Measurements from ENCODE around the gene MRAS. TPM values are rescaled to one million over a fixed set of nuclear protein-coding genes. Genes with fewer than 3 reads are reported as not detected.
A peak's percentile ranks its signal among the peaks of the same experiment; 100 is the strongest.

Gene MRAS
- total RNA-seq, 1 donor from 2014 or later = 41.6 TPM

DNA sequence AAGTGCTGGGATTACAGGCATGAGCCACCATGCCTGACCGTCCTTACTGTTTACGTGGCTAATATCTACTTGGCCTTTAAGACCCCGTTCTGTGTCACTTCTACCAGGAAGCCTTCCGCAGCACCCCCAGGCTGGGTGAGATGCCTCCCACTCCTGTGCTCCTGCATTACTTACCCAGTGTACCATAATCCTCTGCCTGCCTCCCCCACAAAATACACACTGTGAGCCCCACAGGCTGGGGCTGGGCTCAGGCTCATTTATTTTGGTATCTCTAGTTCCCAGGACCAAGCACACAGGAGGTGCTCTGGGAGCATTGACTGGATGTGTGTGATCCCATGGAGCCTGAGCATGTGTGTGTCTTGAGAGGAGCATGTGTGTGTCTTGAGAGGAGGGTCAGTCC, 14.9 kb downstream of the MRAS start:
- H3K36me3 Mint-ChIP-seq = no peaks in the 10 kb centered on the region
- TF ChIP-seq, protein P1, sequence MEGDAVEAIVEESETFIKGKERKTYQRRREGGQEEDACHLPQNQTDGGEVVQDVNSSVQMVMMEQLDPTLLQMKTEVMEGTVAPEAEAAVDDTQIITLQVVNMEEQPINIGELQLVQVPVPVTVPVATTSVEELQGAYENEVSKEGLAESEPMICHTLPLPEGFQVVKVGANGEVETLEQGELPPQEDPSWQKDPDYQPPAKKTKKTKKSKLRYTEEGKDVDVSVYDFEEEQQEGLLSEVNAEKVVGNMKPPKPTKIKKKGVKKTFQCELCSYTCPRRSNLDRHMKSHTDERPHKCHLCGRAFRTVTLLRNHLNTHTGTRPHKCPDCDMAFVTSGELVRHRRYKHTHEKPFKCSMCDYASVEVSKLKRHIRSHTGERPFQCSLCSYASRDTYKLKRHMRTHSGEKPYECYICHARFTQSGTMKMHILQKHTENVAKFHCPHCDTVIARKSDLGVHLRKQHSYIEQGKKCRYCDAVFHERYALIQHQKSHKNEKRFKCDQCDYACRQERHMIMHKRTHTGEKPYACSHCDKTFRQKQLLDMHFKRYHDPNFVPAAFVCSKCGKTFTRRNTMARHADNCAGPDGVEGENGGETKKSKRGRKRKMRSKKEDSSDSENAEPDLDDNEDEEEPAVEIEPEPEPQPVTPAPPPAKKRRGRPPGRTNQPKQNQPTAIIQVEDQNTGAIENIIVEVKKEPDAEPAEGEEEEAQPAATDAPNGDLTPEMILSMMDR (conservative IDR thresholded peaks at IDR 0.05) = no peak
- no peak overlapping the region for H3K27ac Mint-ChIP-seq
- no peak overlapping the region for H3K4me3 Mint-ChIP-seq
- DNase-seq (ENCODE audit: extremely low spot score, unreplicated experiment) = no peak
- peaks cover 40% of the 10 kb centered on the region for H3K4me1 Mint-ChIP-seq (ENCODE audit: unreplicated experiment)
- H3K9me3 Mint-ChIP-seq = no peaks in the 10 kb centered on the region
- H3K27me3 Mint-ChIP-seq = no peaks in the 10 kb centered on the region

DNA sequence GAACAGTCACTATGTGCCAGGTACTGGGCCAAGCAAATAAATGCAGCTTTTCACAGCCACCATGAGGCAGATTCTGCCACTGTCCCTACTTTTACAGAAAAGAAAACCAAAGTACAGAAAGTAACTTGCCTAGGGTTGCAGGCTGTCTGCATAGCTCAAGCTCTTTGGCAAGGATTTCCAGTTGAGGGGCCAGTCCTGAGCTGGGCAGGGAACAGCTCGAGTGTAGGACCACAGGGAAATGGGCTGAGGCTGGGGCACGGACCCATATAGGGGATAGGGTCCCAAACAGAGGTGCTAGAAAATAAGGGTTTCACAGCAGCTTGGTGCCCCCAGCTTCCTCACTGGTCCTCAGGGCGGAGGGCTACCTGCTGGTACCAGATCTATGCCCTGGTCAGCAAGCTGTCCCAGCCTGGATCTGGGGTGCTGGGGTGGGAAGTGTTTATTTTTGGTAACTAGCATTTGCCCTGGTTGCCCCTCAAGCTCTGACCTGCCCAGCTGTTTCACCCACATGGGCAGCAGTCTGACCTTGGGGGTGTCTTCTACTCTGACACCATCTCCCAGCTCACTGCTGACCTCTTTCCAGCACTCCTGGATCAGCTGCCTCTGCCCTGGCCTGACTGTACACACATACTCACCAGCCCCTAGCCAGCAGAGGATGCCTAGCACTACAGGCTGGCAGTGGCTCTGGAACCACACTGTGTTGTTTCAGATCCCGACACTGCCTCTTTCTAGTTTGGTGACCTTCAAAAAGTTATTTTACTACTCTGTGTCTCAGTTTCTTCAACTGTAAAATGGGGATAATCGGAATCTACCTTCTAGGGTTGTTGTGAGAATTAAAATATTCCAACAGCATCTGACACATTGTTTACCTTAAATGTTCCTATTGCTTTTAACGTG, 16.2 kb downstream of the MRAS start:
- Mint-ChIP-seq H3K27me3 (no peaks in the 10 kb centered on the region), H3K4me1 (ENCODE audit: unreplicated experiment) (peaks cover 27% of the 10 kb centered on the region), H3K4me3 (no peak overlapping the region), H3K36me3 (no peaks in the 10 kb centered on the region), H3K9me3 (no peaks in the 10 kb centered on the region), H3K27ac (no peak overlapping the region)
- no peak for DNase-seq (ENCODE audit: extremely low spot score, unreplicated experiment)
- TF ChIP-seq, protein P1 (conservative IDR thresholded peaks at IDR 0.05) = no peak

DNA sequence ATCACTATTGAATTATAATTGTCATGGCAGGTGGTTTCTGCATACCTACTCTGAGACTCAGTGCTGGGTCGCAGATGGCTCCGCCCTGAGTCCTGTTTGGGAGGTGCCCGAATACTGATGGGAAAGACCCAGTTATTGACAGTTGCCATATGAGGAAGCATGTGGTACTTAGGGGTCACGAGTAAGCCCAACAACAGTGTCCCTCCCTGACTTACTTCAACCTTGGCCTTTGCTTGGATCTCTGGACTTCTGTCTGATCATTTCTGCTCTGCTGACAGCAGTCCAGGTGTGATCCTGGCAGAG, 16.8 kb downstream of the MRAS start:
- no peaks in the 10 kb centered on the region for H3K36me3 Mint-ChIP-seq
- H3K27me3 Mint-ChIP-seq = no peaks in the 10 kb centered on the region
- no peaks in the 10 kb centered on the region for H3K9me3 Mint-ChIP-seq
- TF ChIP-seq, protein P1 (conservative IDR thresholded peaks at IDR 0.05) = no peak
- H3K4me1 Mint-ChIP-seq (ENCODE audit: unreplicated experiment) = peaks cover 26% of the 10 kb centered on the region
- no peak for DNase-seq (ENCODE audit: extremely low spot score, unreplicated experiment)
- H3K4me3 Mint-ChIP-seq = no peak overlapping the region
- H3K27ac Mint-ChIP-seq = no peak overlapping the region

DNA sequence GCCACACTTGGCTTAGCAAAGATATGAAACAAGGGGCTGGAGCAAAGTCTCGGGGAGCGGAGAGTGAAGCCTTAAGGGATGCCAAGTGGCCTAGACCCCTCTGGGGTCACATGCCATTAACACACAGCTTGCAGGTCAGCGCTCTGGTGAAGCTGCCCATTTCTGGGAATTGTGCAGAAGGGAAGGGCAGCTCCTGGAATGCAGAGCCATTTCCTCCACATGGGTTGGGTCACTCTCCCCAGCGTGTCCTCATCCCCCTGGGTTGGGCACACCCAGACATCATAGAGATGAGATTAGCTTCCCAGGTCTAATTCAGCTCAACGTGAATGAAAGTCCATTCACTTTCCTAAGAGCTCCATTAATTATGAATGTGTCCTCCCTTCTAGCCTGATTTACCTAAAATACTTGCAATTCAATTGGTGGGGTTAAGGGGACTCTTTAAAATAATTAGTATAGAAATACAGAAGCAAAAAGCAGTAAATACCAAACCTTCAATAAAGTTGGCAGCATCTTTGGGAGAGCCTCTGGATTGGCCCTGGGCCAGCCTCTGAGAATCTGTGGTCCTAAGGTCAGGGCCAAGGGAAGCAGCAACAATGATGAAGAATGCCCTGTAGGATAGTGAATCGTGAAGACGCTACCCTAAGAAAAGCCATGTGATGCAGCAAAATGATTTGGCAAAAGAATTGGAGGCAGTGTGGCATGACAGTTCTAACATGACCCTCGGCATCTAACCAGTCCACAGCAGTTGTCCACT, 17.8 kb downstream of the MRAS start:
- Mint-ChIP-seq H3K27me3 (no peaks in the 10 kb centered on the region), H3K9me3 (no peaks in the 10 kb centered on the region), H3K27ac (no peak overlapping the region), H3K4me3 (no peak overlapping the region), H3K4me1 (ENCODE audit: unreplicated experiment) (peaks cover 21% of the 10 kb centered on the region), H3K36me3 (peaks cover 4% of the 10 kb centered on the region)
- no peak for DNase-seq (ENCODE audit: extremely low spot score, unreplicated experiment)
- TF ChIP-seq, protein P1 (conservative IDR thresholded peaks at IDR 0.05) = no peak

DNA sequence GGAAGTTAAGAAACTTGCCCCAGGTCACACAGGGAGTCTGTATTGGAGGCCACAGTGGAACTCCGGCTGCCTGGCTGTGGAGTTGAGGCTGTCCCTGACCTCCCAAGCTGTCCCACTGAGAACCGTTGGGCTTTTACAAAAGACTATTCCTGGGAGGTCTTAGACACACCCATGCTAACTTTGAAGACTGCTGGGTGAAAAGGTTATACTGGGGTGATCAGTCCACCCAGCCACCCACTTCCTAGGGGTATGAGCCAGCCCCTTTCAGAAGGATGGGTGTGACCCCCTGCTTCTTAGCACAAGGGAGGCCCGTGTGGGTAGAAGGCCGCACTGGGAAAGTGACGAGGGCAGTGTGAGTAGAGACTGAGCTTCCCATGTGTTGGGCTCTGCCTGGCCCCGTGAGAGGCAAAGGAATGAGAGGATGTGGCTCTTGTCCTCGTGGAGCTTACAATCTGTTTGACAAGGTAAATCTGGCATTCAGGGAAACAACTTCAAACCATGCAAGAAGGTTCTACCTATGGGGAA, 19.0 kb downstream of the MRAS start:
- Mint-ChIP-seq H3K4me3 (no peak overlapping the region), H3K9me3 (no peaks in the 10 kb centered on the region), H3K27me3 (no peaks in the 10 kb centered on the region), H3K4me1 (ENCODE audit: unreplicated experiment) (peaks cover 15% of the 10 kb centered on the region), H3K27ac (peak overlapping the region; percentile 26), H3K36me3 (peaks cover 4% of the 10 kb centered on the region)
- no peak for DNase-seq (ENCODE audit: extremely low spot score, unreplicated experiment)
- TF ChIP-seq, protein P1 (conservative IDR thresholded peaks at IDR 0.05) = no peak

Measured in type B pancreatic cell (in vitro differentiated cells).